Stimulated activated effector memory CD8-positive, alpha-beta T cell treated with anti-CD3 and anti-CD28 coated beads, Interleukin-12 subunit alpha, Interleukin-12 subunit beta, amount 100 ng/mL, for 72 hours (primary cell): Measurements from ENCODE around the gene UBE2V1.
A peak's percentile ranks its signal among the peaks of the same experiment; 100 is the strongest.
"Not testable (repeated sequence)": the region's sequence is repeated elsewhere in the genome, so short reads cannot be mapped to it uniquely, and the experiment has no call there.

ENCODE experiments used
- ATAC-seq: fragments of 150-1000 bp; cut with Tn5 transposase; 2 replicates; pipeline ENCODE4 v1.10.0; 2021
- DNase-seq, 2 donors: peaks; one replicate each; pipeline ENCODE4 v3.0.0; 2021 to 2022; ENCODE audit warnings: low spot score in 2 of 2
- H3K27ac Mint-ChIP-seq: one replicate; pipeline ENCODE4 v1.8.0; 2022; ENCODE audit warnings: mild to moderate bottlenecking, mixed read lengths
- H3K36me3 Mint-ChIP-seq: one replicate; pipeline ENCODE4 v1.8.0; 2022; ENCODE audit warnings: mild to moderate bottlenecking, mixed read lengths
- H3K4me1 Mint-ChIP-seq: one replicate; pipeline ENCODE4 v1.8.0; 2022; ENCODE audit warnings: mixed read lengths
- H3K4me3 Mint-ChIP-seq: one replicate; pipeline ENCODE4 v1.8.0; 2022; ENCODE audit warnings: mild to moderate bottlenecking, mixed read lengths
- H3K9me3 Mint-ChIP-seq: one replicate; pipeline ENCODE4 v1.8.0; 2022; ENCODE audit warnings: mixed read lengths

Gene UBE2V1

DNA sequence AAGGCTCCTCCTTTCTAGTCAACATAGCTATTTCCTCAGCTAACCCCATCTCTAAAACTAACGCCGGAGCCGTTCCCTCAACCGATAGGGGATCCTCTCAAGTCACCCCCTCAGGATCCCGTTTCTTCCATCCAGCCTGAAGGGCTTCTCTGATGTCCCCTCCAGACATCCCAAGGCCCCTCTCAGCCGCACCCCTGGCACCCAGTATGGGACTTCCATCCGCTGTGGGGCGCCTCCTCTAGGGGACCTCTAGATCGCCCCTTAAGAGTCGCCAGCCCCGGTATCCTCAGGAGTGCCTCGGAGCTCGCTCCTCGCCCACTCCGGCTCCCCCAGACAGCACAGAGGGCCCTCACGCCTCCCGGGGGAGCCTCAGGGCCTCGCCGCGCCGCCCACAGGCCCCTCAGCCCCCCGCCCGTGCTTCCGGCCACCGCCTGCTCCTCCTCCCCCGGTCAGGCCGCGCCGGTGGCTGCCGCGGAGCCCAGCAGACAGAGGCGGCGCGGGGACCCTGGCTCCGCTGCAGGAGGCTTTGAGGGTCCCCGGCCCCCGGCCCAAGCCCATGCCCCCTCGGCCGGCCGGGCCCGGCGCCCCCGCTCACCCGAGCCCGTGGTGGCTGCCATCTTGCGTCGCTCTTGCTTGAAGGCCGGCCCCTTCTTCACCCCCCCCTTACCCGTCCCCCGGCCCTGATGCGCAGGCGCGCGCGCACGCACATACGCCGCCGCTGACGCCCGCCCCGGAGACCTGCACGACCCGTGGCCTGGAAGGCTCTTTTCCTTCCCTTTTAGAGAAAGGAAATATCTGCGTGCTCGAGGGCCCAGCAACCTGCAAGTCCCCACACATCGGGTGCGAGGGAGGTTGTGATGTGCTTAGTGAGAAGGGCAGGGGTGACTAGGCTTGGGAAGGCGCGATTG lies at the start of gene UBE2V1:
Gene UBE2V1 (minus strand): TSS at position 639 of the 908 bp plus-strand sequence. CDS start 22 bp downstream, at position 617.
- Mint-ChIP-seq H3K36me3 (peaks cover 75% of the 10 kb centered on the region), H3K4me3 (peak within 1 kb of the TSS; percentile 97), H3K9me3 (no peaks in the 10 kb centered on the region), H3K4me1 (peaks cover 81% of the 10 kb centered on the region), H3K27ac (peak within 1 kb of the TSS; percentile 97)
- ATAC-seq: peak; percentile 67
- DNase-seq: peak; percentile 75 to 92

DNA sequence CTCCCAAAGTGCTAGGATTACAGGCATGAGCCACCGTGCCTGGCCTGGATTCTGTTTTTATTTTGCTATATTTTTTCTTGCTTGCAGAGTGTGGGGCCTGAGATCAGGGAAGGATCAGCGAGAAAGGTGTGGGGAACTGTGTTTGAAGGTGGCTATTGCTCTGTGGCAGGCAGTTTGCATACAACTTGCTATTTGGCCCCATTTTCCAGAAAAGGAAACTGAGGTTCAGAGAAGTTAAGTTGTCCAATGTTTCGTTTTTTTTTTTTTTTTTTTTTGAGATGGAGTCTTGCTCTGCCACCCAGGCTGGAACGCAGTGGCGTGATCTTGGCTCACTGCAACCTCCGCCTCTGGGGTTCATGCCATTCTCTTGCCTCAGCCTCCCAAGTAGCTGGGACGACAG lies 48.5 kb upstream of the UBE2V1 start:
- peaks cover 10% of the 10 kb centered on the region for H3K4me1 Mint-ChIP-seq
- not testable (repeated sequence) for ATAC-seq, H3K9me3 Mint-ChIP-seq, H3K36me3 Mint-ChIP-seq, H3K27ac Mint-ChIP-seq, DNase-seq, H3K4me3 Mint-ChIP-seq

DNA sequence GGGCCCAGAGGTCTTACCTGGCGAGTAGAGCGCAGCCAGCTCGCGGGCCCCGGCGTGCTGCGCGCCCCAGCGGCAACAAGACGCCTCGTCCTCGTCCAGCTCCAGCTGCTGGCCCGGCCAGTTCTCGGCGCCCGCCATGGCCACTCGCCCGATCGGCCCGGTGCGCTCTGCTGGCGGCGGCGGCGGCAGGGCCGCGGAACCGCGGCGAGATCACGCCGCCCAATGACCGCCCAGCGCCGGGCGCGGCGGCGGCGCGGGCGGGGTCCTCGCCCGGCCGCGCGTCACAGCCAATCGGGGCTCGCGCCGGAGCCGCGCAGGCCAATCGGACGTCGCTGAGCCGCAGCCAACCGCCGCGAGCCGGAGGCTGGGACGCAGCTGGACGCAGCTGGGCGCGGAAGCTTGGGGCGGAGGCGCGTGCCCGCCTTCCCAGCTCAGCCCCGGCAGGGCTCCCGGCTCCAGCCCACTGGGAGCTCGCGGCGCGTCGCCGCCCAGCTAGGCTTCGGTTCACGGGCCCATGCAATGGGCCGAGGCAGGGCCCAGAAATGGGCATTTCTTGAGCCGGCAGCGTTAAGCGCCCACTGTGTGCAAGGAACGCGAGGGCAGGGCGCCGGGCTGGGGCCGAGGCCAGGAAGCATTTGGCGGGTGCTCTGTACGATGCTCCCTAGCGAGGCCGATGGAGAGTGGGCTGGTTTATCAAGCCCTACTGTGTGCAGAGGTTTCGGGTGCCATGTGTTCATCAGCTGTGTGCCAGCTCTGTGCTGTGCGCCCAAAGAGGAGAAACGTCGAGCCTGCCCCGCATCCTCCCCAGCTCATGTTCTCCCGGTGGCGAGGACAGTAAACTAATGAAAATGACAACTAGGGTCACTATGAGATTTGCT lies 40.8 kb upstream of the UBE2V1 start, which contains the start of gene PEDS1:
Gene PEDS1 (minus strand): TSS at position 224 of the 878 bp plus-strand sequence. CDS start 86 bp downstream, at position 138.
- peak; percentile 81 to 87 for DNase-seq
- peaks cover 27% of the 10 kb centered on the region for H3K36me3 Mint-ChIP-seq
- peak within 1 kb of the TSS; percentile 90 for H3K4me3 Mint-ChIP-seq
- peaks cover 51% of the 10 kb centered on the region for H3K4me1 Mint-ChIP-seq
- peak within 1 kb of the TSS; percentile 98 for H3K27ac Mint-ChIP-seq
- ATAC-seq: peak; percentile 98
- no peaks in the 10 kb centered on the region for H3K9me3 Mint-ChIP-seq

DNA sequence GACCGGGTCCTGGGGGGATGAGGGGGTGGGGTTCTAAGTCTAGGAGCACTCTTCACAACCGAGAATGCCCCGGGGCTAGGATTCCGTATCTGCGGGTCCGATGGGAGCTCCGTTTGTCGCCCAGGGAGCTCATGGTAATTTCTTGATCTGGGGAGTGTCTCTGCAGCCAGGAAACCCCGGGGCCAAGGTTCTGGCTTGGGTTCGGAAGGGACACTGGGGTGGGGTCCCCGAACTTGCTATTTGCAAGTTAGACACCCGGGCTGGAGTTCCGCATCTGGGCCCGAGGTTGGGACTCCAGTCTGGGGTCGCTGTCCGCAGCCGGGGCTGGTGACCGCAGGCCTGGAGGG lies 40.2 kb upstream of the UBE2V1 start:
- peak overlapping the region; percentile 98 for H3K27ac Mint-ChIP-seq
- ATAC-seq: no peak
- peaks cover 57% of the 10 kb centered on the region for H3K4me1 Mint-ChIP-seq
- peak overlapping the region; percentile 90 for H3K4me3 Mint-ChIP-seq
- peaks cover 33% of the 10 kb centered on the region for H3K36me3 Mint-ChIP-seq
- no peak for DNase-seq
- H3K9me3 Mint-ChIP-seq: no peaks in the 10 kb centered on the region

DNA sequence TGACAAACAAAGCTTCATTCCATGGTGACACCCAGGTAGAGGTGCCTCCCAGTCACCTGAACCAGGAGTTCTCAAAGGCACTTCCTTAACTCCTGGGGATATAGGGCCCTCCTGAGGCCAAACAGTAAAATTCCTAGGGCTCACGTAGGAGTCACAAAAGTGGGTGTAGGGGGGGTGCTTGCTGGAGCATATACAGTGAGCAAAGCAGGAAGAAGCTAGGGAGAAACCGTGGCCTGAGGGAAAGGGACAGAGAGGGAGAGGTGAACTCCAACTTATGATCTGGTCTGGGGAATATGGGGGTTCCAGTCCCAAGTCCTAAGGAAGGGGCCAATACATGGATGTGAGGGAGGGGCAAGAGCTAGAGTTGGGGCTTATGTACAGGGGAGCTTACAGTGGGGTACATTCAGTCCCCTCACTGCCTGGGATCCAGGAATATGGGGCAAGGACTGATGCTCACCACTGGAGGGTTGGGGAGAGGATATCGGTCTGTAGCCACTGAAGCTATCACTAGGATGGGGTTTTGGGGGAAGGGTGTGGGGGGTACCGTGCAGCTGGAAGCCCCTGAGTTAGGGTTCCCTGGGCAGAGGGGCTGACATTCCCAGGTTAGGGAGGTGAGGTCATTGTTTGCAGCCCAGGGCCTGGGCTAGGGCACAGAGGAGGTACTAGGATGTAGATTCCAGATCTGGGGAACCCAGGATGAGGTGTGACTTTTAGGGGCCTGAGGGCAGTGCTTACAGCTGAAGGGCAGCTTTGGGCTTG lies 39.6 kb upstream of the UBE2V1 start:
- ATAC-seq (no peak), DNase-seq (no peak)
- peak overlapping the region; percentile 98 for H3K27ac Mint-ChIP-seq
- H3K4me1 Mint-ChIP-seq: peaks cover 61% of the 10 kb centered on the region
- H3K4me3 Mint-ChIP-seq: peak overlapping the region; percentile 90
- H3K36me3 Mint-ChIP-seq: peaks cover 34% of the 10 kb centered on the region
- H3K9me3 Mint-ChIP-seq: no peaks in the 10 kb centered on the region

DNA sequence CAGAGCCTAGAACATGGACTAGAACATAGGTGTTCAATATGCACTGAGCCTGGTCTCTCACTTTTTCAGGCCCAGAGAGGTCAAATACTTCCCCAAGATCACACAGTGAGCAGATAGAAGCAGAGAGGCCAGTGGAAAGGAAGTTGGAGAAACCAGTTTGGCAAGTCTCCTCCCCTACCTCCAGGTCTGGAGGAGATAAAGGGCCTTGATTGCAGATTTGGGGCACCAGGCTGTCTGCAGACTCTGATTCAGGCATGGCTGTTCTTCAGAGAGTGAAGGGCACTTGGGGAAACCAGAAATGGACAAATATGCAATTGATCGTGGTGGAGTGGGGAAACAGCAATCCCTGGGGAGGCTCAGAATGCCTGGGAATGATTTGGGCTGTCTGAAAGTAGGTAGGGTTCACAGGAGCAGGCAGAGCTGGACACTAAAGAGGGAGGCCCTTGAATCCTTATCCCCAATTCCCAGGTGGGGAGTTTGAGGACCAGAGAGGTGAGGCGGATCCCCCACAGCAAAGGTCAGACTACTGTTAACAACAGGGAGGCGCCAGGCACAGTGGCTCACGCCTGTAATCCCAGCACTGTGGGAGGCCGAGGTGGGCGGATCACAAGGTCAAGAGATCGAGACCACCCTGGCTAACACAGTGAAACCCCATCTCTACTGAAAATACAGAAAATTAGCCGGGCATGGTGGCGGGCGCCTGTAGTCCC lies 38.2 kb upstream of the UBE2V1 start:
- Mint-ChIP-seq H3K4me3 (peak overlapping the region; percentile 90), H3K27ac (peak overlapping the region; percentile 98), H3K36me3 (peaks cover 48% of the 10 kb centered on the region), H3K9me3 (no peaks in the 10 kb centered on the region), H3K4me1 (peaks cover 75% of the 10 kb centered on the region)
- DNase-seq (no peak), ATAC-seq (no peak)

DNA sequence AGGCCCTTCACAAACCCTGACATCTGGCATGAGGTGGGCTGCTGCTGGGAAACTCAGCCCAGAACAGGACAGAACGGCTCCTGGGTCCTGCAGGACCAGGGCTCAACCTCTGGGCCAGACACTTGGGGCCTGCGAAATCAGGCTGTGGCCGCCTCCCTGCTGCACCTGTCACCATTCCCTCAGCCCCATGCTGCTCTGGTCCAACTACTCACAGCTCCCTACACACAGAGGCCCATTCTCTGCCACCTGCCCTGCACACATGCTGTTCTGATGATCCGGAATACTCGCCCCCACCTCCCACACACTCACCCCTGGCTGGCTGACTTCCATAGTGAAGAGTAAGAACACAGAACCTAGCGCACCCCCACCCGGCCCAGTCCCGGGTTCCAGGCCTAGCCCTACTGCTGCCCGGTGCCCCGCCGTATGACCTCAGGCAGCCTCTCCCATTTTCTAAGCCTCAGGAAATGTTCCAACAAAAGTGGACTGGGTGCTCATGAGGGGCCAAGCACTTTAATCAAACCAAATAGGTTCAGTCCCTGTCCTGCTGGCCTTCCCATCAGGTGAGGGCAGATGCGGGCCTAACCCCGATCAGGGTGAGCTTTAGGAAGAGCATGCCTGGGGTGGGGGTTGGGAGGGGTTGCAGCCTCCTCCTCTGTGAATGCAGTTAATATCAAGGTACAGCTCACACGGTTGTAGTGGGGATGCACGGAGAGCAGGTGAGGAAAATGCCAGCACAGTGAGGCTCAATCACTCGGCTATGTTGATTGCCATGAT lies 36.7 kb upstream of the UBE2V1 start:
- Mint-ChIP-seq H3K36me3 (peaks cover 49% of the 10 kb centered on the region), H3K9me3 (no peaks in the 10 kb centered on the region), H3K4me3 (no peak overlapping the region), H3K27ac (peak overlapping the region; percentile 98), H3K4me1 (peaks cover 80% of the 10 kb centered on the region)
- DNase-seq (no peak), ATAC-seq (no peak)

DNA sequence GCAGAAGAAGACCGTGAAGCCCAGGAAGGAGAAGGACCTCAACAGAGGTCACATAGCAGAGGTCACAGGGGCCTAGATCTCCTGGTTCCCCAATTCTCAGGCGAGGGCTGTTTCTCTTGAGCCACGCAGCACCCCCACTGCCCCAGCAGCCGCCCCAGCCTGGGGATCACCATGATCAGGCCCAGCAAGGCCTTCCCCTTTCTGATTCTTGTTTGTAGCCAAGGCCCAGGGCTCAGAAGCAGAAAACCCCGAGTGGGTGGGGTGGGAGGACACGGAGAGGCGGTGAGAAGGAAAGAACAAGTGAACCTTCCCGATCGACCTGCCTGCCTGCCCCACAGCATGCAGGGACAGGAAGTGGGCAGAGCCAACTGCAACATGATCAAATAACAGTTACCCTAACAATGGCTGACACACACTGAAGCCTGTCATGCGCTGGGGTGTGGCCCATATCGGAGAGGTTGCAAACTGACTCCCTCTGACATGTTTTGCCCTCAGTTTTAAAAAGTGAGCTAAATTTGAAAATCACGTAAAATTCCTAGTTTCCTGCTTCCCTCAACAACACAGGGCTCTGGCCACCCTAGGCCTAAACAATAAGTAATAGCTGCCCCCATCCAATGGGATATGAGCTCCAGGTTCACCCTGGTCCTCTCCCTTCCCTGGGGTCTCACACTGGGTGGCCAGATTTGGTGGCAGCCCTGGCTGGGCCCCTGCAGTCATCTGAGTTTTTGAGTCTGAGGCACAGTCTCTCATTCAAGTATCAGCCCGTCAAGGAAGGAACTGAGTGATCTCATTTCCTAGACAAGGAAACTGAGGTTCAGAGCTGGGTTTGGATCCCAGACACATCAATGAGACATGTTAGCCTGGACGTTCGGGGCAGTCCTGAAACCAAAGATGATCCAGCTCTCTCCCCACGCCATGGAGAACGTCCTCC lies 34.0 kb upstream of the UBE2V1 start:
- Mint-ChIP-seq H3K9me3 (no peaks in the 10 kb centered on the region), H3K36me3 (peaks cover 62% of the 10 kb centered on the region), H3K27ac (peak overlapping the region; percentile 98), H3K4me1 (peaks cover 75% of the 10 kb centered on the region), H3K4me3 (peak overlapping the region; percentile 79)
- DNase-seq (peak; percentile 44 to 83), ATAC-seq (peak; percentile 98)

DNA sequence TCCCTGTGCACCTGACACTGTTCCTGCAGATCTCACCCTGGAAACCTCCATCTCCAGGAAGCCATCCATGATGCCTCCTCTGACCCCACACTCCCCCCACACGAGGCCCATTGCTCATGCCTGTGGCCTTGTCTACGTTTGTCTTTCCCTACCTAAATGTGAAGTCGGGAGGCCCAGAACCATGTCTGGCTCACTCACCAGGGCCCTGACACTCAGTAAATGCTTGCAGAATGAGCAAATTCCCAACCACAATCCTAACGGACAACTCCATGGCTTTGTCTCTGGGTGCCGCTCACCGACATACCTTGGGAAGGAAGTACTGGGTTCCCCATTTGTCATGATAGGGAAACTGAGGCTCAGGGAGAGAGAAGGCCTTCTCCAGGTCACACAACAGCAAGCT lies 33.3 kb upstream of the UBE2V1 start:
- DNase-seq: no peak
- H3K4me1 Mint-ChIP-seq: peaks cover 72% of the 10 kb centered on the region
- H3K36me3 Mint-ChIP-seq: peaks cover 66% of the 10 kb centered on the region
- ATAC-seq: no peak
- peak overlapping the region; percentile 98 for H3K27ac Mint-ChIP-seq
- H3K4me3 Mint-ChIP-seq: peak overlapping the region; percentile 79
- no peaks in the 10 kb centered on the region for H3K9me3 Mint-ChIP-seq

DNA sequence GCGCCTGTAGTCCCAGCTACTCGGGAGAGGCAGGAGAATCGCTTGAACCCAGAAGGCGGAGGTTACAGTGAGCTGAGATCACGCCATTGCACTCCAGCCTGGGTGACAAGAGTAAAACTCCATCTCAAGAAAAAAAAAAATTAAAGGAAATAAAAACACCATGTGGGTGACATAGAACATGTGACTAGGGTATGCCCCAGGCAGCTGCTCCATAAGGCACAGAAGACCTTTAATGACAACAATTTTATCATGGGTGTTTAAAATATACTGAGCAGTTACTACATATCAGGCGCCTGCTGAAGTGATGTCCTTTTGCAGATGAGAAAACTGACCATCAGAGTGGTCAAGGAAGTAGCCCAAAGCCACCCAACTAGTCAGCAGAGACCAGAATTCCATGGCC lies 32.6 kb upstream of the UBE2V1 start:
- Mint-ChIP-seq H3K4me3 (no peak overlapping the region), H3K9me3 (no peaks in the 10 kb centered on the region), H3K36me3 (peaks cover 68% of the 10 kb centered on the region), H3K4me1 (peaks cover 68% of the 10 kb centered on the region), H3K27ac (peak overlapping the region; percentile 98)
- no peak for DNase-seq
- ATAC-seq: no peak

DNA sequence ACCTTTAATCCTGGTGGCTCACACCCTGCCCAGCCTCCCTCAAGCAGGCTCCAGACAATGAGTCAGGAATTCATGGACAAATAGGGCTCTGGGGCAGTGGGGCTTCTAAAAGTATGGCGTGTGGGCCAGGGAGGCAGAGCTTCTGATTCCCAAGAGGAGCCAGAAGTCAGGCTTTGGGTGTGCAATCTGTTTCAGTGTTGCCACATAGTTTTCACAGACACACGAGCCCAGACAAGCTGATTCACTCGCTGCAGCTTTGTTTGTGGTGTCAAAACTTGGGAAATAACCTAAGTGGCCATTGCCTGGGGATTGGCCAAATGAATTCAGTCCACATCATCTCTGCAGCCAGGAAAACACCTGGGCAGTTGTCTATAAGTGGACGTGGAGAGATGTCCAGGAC lies 31.4 kb upstream of the UBE2V1 start:
- Mint-ChIP-seq H3K36me3 (peaks cover 73% of the 10 kb centered on the region), H3K4me1 (peaks cover 67% of the 10 kb centered on the region), H3K27ac (peak overlapping the region; percentile 20), H3K9me3 (no peaks in the 10 kb centered on the region), H3K4me3 (no peak overlapping the region)
- ATAC-seq (no peak), DNase-seq (no peak)

DNA sequence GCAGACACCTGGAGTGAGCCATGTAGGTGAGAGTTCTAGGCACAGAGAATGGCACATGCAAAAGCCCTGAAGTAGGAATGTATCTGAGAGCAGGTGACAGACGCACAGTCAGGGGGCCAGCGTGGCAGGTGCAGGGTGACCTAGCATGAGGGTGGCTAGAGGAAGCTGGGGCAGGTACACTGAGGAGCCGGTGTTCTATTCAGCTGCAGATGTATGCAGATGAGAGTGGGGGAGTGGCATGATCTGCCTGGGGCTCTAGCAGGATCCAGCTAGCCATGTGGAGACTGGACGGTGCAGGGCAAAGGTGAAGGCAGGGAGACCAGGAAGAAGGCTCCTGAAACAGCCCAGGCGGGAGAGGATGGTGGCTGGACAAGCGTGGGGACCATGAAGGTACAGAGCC lies 29.9 kb upstream of the UBE2V1 start:
- Mint-ChIP-seq H3K36me3 (peaks cover 66% of the 10 kb centered on the region), H3K9me3 (no peaks in the 10 kb centered on the region), H3K4me1 (peaks cover 59% of the 10 kb centered on the region), H3K4me3 (no peak overlapping the region), H3K27ac (peak overlapping the region; percentile 89)
- ATAC-seq (no peak), DNase-seq (no peak)
